H1 (cell line): ENCODE data around the gene CRYBG1.

Source experiments
- ATF3 ChIP-seq: IDR thresholded peaks from 2 replicates; pipeline ENCODE4 v1.6.1; 2011; ENCODE audit warnings: low read depth, mild to moderate bottlenecking, low read length; ENCODE audit not compliant: insufficient read depth
- EZH2 ChIP-seq: fragments of 200-600 bp; sonication (generic); IDR thresholded peaks from 2 replicates; pipeline ENCODE4 v1.7.1; 2012; ENCODE audit warnings: low read depth, mild to moderate bottlenecking, moderate library complexity, low read length, inconsistent platforms; ENCODE audit not compliant: severe bottlenecking
- MAX ChIP-seq: IDR thresholded peaks from 2 replicates; pipeline ENCODE4 v1.6.1; 2012; ENCODE audit warnings: inconsistent platforms
- PHF8 ChIP-seq: fragments of 200-600 bp; sonication (generic); conservative IDR thresholded peaks from 2 replicates; pipeline ENCODE4 v1.7.1; 2012; ENCODE audit warnings: low read depth, mild to moderate bottlenecking, inconsistent platforms, low read length, moderate library complexity
- POLR2A ChIP-seq, 2 experiments: IDR thresholded peaks; 1 replicate in 1 of 2; 2 replicates in 1 of 2; pipeline ENCODE4 v1.6.1; 2011; ENCODE audit warnings: low read depth in 2 of 2, low read length in 2 of 2, mild to moderate bottlenecking in 2 of 2; ENCODE audit errors: control extremely low read depth in 1 of 2
- POLR2AphosphoS5 ChIP-seq: IDR thresholded peaks from 2 replicates; pipeline ENCODE4 v1.6.1; 2011; ENCODE audit warnings: low read depth, low read length
- RAD21 ChIP-seq, 2 experiments: IDR thresholded peaks in 1 of 2; conservative IDR thresholded peaks in 1 of 2; 2 replicates each; pipeline ENCODE4 v1.6.1; 2011; ENCODE audit warnings: low read depth in 2 of 2, low read length in 2 of 2, improper control_type of control experiment in 1 of 2, inconsistent platforms in 1 of 2, mild to moderate bottlenecking in 1 of 2, moderate library complexity in 1 of 2
- TBP ChIP-seq: IDR thresholded peaks from 2 replicates; pipeline ENCODE4 v1.6.1; 2011; ENCODE audit warnings: low read depth, low read length, improper control_type of control experiment
- ZNF274 ChIP-seq: IDR thresholded peaks from 2 replicates; pipeline ENCODE4 v1.7.0; 2012; ENCODE audit warnings: low read length, borderline replicate concordance; ENCODE audit errors: extremely low read depth
- TF ChIP-seq, protein P1 (sequence below), 3 experiments: IDR thresholded peaks; 1 replicate in 2 of 3; 2 replicates in 1 of 3; pipeline versions ENCODE4 v1.5.1 to v1.6.1; 2011; ENCODE audit warnings: low read length in 3 of 3, mild to moderate bottlenecking in 3 of 3, inconsistent platforms in 2 of 3, low read depth in 1 of 3, moderate library complexity in 1 of 3; ENCODE audit not compliant: insufficient read depth in 1 of 3; ENCODE audit errors: control extremely low read depth in 1 of 3

DNA sequence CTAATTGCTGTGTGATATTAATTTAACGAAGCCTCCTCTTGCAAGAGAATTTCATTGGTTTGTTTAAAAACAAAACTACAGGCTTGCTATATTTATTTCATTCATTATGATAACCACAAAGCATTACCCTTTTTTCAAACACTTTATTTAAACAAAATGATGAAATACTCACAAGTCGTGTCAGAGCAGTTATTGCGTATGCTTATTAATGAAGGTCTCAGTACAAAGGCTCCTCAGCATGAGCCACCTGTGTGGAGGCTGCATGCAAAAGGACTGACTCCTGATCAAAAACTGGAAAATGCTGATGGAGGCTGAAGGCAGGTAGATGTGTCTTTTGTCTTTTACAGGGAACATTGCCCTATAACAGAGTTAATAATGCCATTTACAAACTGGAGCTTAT, 130.5 kb downstream of the CRYBG1 start:
- TF ChIP-seq, protein P1, sequence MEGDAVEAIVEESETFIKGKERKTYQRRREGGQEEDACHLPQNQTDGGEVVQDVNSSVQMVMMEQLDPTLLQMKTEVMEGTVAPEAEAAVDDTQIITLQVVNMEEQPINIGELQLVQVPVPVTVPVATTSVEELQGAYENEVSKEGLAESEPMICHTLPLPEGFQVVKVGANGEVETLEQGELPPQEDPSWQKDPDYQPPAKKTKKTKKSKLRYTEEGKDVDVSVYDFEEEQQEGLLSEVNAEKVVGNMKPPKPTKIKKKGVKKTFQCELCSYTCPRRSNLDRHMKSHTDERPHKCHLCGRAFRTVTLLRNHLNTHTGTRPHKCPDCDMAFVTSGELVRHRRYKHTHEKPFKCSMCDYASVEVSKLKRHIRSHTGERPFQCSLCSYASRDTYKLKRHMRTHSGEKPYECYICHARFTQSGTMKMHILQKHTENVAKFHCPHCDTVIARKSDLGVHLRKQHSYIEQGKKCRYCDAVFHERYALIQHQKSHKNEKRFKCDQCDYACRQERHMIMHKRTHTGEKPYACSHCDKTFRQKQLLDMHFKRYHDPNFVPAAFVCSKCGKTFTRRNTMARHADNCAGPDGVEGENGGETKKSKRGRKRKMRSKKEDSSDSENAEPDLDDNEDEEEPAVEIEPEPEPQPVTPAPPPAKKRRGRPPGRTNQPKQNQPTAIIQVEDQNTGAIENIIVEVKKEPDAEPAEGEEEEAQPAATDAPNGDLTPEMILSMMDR (IDR thresholded peaks at IDR 0.05; ENCODE audit: control extremely low read depth in 1 of 3, insufficient read depth in 1 of 3, low read depth in 1 of 3, low read length in 3 of 3), result no peak
- TF ChIP-seq POLR2A (IDR thresholded peaks at IDR 0.05; ENCODE audit: control extremely low read depth in 1 of 2, low read depth in 2 of 2, low read length in 2 of 2) (no peak), ATF3 (no peak), EZH2 (no peak), POLR2AphosphoS5 (no peak), PHF8 (no peak), MAX (no peak), RAD21 (IDR thresholded peaks at IDR 0.05 in 1 of 2, conservative IDR thresholded peaks at IDR 0.05 in 1 of 2; ENCODE audit: low read depth in 2 of 2, low read length in 2 of 2) (no peak), TBP (no peak), ZNF274 (no peak)
